ENCODE results near the gene LPP. TPM values are rescaled to one million over a fixed set of nuclear protein-coding genes. Genes with fewer than 3 reads are reported as not detected.
"Not testable (repeated sequence)": the region's sequence is repeated elsewhere in the genome, so short reads cannot be mapped to it uniquely, and the experiment has no call there.

Gene LPP
- total RNA-seq, 4 donors from 2014 or later: 45.9 to 81.1 (median 63.0) TPM

DNA sequence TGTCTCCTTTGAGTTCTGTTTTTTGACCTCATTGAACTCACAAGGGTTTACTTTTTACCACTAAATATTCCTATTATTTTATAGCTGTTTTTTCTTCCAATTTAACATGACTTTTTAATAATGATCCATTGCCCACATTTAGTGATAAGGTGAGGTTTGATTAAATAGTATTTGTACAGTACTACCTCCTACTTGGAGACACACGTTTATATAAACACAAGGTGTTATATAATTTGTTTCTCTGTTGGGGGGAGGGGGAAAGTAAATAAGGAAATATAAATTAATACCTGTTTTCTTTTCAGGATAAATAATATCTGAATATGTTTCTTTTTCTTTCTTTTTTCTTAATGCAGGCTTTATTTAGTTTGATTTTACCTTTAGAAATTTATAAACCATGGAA is 281.3 kb downstream of the LPP start:
- H3K4me3 ChIP-seq (ENCODE audit: low read depth, poor library complexity, severe bottlenecking): no peak overlapping the region
- TF ChIP-seq, protein P1, sequence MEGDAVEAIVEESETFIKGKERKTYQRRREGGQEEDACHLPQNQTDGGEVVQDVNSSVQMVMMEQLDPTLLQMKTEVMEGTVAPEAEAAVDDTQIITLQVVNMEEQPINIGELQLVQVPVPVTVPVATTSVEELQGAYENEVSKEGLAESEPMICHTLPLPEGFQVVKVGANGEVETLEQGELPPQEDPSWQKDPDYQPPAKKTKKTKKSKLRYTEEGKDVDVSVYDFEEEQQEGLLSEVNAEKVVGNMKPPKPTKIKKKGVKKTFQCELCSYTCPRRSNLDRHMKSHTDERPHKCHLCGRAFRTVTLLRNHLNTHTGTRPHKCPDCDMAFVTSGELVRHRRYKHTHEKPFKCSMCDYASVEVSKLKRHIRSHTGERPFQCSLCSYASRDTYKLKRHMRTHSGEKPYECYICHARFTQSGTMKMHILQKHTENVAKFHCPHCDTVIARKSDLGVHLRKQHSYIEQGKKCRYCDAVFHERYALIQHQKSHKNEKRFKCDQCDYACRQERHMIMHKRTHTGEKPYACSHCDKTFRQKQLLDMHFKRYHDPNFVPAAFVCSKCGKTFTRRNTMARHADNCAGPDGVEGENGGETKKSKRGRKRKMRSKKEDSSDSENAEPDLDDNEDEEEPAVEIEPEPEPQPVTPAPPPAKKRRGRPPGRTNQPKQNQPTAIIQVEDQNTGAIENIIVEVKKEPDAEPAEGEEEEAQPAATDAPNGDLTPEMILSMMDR (IDR thresholded peaks at IDR 0.05): no peak
- no peak for TF ChIP-seq POLR2A (IDR thresholded peaks at IDR 0.05)

DNA sequence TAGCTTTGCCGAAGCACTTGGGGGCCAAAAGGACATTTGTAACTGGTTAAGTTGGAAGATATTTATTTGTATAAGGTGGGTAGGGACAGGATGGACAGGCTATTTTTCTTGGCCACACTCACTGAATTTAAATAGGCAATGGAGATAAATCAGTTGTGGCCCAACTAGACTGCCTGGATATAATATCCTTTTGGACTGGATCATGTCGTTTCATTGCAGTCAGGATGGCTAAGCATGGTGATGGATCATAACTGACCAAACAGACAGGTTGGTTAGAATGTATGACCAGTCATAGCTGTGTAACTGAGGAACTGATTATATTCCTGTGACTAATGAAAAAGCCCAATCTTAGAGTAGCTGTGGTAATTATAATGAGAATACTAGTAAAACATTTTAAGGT is 284.0 kb downstream of the LPP start:
- intact Hi-C loops (cut with DNase I; ENCODE audit: low total_unique reads): no loop called here
- 88 to 90% methylated on average over 2 of the region's 2 CpGs for WGBS, 2 donors
- TF ChIP-seq, protein P1 (IDR thresholded peaks at IDR 0.05): no peak
- TF ChIP-seq POLR2A (IDR thresholded peaks at IDR 0.05): no peak
- DNase-seq (ENCODE audit: low spot score in 2 of 2): no peak
- no peak overlapping the region for H3K4me3 ChIP-seq (ENCODE audit: low read depth, poor library complexity, severe bottlenecking)

More for the DNA sequence above, 281.3 kb downstream of the LPP start:
- DNase-seq (ENCODE audit: low spot score in 2 of 2): no peak
- WGBS, 2 donors: 81 to 90% methylated on average over 1 of the region's 1 CpG
- intact Hi-C loops (cut with DNase I; ENCODE audit: low total_unique reads): no loop called here

DNA sequence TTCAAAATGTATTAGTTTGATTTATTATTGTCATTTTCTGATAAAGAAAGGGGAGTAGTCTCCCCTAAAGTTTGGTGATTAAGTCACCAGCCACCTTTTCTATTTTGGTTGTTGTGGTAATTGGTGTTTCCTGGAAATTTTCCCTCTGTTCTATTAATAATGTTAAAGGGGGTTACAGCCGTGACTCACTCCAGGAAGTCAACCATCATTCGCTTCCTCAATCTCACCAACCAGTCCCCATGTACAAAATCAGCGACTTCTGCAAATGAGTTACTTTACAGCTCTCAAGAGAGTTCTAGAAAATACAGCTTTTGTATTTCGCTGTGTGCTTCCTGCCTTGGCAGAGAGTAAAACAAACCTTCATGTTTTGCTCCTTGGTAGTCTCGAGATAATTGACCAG is 285.1 kb downstream of the LPP start:
- no peak overlapping the region for H3K4me3 ChIP-seq (ENCODE audit: low read depth, poor library complexity, severe bottlenecking)
- DNase-seq (ENCODE audit: low spot score in 2 of 2): no peak
- 70 to 88% methylated on average over 5 of the region's 5 CpGs for WGBS, 2 donors
- TF ChIP-seq, protein P1 (IDR thresholded peaks at IDR 0.05): no peak
- TF ChIP-seq POLR2A (IDR thresholded peaks at IDR 0.05): no peak
- intact Hi-C loops (cut with DNase I; ENCODE audit: low total_unique reads): no loop called here

DNA sequence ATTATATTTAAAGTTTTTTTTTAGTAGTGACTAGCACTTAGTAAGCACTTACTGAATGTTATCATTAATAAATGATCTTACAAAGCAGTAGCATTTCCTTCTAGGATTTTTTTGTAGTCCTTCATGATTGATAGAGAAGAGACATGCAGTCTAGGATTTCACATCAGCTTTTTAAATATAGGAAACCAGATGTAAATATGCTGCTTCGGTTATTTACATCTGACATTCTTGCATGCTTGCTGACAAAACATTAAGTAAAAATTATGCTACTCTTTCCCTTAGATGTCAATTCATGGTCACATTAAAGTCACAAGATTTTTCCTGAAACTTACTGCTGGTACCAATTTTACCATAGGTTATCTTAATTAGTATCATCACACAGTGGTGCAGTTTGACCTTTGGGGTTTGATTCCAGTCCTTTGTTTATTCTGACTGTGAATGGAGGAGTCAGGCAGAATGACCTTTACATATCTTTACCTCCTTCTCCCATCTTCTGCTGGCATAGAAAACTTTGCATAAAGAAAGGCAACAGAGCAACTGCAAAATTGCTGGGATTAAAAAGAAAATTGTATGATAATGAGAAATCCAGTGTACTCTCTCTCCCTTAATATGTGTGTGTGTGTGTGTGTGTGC is 286.5 kb downstream of the LPP start:
- intact Hi-C loops (cut with DNase I; ENCODE audit: low total_unique reads): loop anchor here (5.0 kb wide), 1 partner anchor 302 kb away; no protein-coding TSS in a partner anchor
- WGBS, 2 donors: 83 to 86% methylated on average over 1 of the region's 1 CpG
- DNase-seq (ENCODE audit: low spot score in 2 of 2): no peak
- H3K4me3 ChIP-seq (ENCODE audit: low read depth, poor library complexity, severe bottlenecking): no peak overlapping the region
- TF ChIP-seq, protein P1 (IDR thresholded peaks at IDR 0.05): no peak
- TF ChIP-seq POLR2A (IDR thresholded peaks at IDR 0.05): no peak

DNA sequence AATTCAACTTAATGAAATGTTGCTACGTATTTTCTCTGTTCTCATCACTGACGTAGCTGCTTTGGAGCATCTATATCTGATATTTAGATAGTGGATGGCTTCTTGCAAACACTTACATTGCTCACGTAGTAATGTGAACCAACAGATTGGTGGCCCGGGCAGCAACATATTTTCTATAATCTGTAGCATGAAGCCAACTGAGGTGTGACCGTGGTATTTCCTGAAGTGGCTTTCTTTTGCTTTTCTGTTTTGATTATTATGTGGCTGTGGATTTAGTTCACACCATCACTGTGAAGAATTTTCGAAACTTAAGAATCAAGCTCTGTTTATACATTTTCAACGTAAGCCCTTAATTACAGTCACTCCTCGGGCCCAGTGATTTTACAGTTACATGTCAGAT is 288.5 kb downstream of the LPP start:
- WGBS, 2 donors: 92 to 95% methylated on average over 8 of the region's 8 CpGs
- no peak for TF ChIP-seq POLR2A (IDR thresholded peaks at IDR 0.05)
- TF ChIP-seq, protein P1 (IDR thresholded peaks at IDR 0.05): no peak
- DNase-seq (ENCODE audit: low spot score in 2 of 2): no peak
- no peak overlapping the region for H3K4me3 ChIP-seq (ENCODE audit: low read depth, poor library complexity, severe bottlenecking)
- intact Hi-C loops (cut with DNase I; ENCODE audit: low total_unique reads): loop anchor here (5.0 kb wide), 1 partner anchor 300 kb away; no protein-coding TSS in a partner anchor

DNA sequence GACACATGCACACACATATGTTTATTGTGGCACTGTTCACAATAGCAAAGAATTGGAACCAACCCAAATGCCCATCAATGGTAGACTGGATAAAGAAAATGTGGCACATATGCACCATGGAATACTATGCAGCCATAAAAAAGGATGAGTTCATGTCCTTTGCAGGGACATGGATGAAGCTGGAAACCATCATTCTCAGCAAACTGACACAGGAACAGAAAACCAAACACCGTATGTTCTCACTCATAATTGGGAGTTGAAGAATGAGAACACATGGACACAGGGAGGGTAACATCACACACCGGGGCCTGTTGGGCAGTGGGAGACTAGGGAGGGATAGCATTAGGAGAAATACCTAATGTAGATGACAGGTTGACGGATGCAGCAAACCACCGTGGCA is 291.2 kb downstream of the LPP start:
- H3K4me3 ChIP-seq (ENCODE audit: low read depth, poor library complexity, severe bottlenecking); DNase-seq (ENCODE audit: low spot score in 2 of 2); intact Hi-C loops (cut with DNase I; ENCODE audit: low total_unique reads): not testable (repeated sequence)
- 96% methylated on average over 4 of the region's 4 CpGs for WGBS, 2 donors
